NCI-H1436 treated with DMSO at 0.1 percent for 48 hours (cell line): Measurements from ENCODE around the gene PSORS1C1.
A peak's percentile ranks its signal among the peaks of the same experiment; 100 is the strongest.
"Not testable (repeated sequence)": the region's sequence is repeated elsewhere in the genome, so short reads cannot be mapped to it uniquely, and the experiment has no call there.

ENCODE experiments used
- DNase-seq: peaks from one replicate; lab custom pipeline; 2025; lab: John Stamatoyannopoulos, UW

PSORS1C1 gene

GRCh38 chr6:31114541-31114878, at the start of gene PSORS1C1:
TSS of gene PSORS1C1 (plus strand) at chr6:31114800. CDS start at chr6:31129633, 14,833 bp downstream.
- no peak for DNase-seq

DNA sequence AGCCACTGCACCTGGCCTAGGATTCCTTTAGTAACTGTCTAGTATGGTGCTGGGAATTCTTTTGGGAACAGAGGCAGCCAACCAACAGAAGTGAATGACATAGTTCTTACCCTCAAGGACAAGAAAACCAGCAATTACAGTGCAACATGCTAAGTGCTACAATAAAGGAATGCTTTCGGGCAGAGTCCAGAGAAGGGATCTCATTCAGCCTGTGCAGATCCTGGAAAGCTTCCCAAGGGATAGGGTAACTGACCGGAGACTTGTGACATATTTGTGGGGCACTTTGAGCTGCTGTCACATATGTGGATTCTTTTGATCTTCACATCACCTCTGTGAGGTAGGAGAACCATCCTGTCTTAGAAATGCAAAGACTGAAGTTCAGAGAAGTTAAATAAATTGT, 49.0 kb upstream of the PSORS1C1 start:
- no peak for DNase-seq

DNA sequence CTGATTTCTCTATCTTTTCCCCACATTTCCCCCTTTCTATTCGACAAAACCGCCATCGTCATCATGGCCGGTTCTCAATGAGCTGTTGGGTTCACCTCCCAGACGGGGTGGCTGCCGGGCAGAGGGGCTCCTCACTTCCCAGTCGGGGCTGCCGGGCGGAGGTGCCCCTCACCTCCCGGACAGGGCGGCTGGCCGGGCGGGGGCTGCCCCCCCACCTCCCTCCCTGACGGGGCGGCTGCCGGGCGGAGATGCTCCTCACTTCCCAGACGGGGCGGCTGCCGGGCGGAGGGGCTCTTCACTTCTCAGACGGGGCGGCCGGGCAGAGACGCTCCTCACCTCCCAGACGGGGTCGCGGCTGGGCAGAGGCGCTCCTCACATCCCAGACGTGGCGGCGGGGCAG, 47.6 kb upstream of the PSORS1C1 start:
- DNase-seq = not testable (repeated sequence)

GRCh38 chr6:31067891-31068668, 46.5 kb upstream of the PSORS1C1 start:
- not testable (repeated sequence) for DNase-seq

- no peak for DNase-seq
Measured at GRCh38 chr6:31068669-31069340, 45.8 kb upstream of the PSORS1C1 start.

DNA sequence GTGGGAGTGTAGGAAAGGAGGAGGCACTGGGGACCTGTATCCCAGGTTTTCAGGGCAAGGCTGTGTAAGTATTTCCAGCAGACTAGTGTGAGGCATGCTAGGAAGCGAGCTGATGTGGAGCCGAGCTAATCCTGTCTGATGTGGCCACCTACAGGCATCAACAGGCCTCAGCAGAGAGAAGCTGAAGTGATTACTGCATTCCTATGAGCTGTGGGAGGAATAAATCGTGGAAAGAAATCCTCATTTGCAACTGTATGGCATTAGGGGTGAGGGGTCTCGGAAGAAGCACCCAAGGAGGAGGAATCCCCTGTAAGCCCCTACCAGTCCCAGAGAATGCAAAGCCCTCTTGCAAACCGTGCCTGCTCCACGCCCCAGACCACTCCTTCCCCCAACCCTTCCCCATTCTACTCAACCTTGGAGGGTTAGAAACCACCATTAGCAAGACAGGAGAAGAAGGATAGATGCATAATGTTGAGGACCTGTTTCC, 43.8 kb upstream of the PSORS1C1 start:
- DNase-seq = no peak

- DNase-seq = no peak
Measured at GRCh38 chr6:31074401-31074800, 40.2 kb upstream of the PSORS1C1 start.

DNA sequence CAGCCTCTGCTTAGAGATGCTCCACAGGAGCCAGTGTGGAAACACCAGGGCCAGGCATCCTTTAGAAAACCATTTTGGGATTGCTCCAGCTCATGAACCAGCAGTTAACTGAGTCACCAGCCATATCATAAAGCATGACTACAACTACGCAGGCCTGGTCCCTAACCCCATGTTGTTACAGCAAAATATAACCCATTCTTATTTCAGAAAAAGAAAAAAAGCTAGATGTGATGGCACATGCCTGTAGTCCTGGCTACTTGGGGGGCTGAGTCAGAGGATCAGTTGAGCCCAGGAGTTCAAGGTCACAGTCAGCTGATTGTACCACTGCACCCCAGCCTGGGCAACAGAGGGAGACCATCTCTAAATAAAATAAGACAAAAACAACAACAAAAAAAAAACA, 39.1 kb upstream of the PSORS1C1 start:
- no peak for DNase-seq

- no peak for DNase-seq
Measured at GRCh38 chr6:31076611-31077010, 38.0 kb upstream of the PSORS1C1 start.

DNA sequence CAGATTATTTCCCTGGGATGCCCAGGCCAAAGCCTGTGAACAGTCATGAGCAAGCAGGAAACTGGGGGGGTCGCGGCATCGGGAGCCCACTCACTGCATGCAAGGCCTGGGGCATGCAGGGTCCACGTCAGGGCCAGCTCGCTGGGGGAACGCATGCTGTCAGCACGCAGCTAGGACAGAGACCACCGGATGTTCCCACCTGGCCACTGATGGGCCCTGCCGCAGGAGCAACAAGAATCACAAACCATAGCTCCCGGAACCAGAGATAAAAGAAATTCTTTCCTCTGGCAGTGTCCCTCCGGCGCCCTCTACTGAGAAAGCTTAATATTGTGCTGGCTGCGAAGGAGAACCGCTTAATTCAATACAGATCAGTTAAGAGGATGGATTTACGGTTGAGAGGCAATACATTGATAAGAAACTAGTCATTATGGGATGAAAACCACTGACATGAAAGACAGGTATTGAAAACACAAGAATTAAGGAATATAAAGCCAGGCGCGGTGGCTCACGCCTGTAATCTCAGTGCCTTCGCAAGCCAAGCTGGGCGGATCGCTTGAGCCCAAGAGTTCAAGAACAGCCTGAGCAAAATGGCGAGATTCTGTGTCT, 34.8 kb upstream of the PSORS1C1 start:
- no peak for DNase-seq

DNA sequence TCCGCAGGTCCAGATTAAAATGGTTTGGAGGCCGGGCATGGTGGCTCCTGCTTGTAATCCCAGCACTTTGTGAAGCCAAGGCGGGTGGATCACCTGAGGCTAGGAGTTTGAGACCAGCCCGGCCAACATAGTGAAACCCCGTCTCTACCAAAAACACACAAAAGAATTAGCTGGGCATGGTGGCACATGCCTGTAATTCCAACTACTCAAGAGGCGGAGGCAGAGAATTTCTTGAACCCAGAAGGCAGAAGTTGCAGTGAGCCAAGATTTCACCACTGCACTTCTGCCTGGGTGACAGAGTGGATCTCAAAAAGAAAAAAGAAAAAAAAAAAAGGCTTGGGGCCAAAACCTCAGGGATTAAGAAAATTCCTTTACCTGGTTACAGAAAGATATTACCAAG, 32.7 kb upstream of the PSORS1C1 start:
- DNase-seq = no peak

- DNase-seq = peak; percentile 47
Measured at GRCh38 chr6:31083742-31084354, 30.8 kb upstream of the PSORS1C1 start.

DNA sequence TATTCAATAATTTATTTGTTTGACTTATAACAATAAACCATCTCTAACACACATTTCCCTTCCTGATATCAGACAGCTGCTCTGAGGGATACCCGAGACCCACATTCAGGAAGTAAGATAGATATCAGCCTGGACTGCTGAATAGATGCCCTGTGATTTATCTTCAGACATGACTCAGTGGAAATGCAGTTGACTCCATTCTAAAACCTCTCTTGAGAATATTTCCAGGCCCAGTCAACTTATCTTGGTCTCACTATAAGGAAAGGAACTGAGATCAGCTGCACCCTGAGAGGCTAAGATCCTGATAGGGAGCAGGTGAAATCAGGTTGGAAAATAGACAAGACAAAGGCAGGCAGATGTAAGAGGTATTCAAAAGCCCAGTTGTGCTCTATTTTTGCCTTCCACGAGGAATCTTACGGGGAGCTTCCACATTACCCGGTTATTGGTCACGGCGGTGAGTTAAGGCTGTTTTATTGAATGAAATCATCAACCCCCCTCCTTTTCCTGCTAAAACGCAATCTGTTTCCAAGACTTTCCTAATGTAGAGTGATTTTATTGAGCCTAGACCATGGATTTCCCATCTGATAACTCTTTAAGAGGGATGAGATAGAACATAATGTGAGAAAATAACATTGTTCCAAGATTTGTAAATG, 27.7 kb upstream of the PSORS1C1 start:
- no peak for DNase-seq

DNA sequence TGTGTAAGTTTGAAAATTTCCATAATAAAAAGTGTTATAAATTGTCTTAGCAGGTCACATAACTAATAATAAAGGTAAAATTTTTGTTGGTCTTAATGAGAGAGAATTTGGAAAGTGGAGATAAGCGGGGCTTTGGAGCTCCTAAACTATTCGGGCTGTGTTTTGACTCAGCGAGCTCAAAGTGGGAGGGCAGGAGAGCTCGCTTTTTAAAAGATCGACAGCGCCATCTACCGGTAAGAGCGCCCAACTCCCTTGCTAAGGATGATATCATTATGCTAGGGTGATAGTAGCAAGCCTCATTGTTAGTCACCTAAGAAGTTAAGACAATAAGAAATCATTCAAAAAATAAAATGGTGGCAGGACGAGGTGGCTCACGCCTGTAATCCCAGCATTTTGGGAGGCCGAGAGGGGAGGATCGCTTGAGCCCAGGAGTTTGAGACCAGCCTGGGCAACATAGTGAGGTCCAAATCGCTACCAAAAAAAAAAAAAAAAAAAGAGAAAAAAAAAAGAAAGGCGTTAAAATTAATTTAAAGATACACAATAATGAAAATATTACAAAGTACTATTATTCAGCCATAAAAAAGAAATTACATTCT, 27.0 kb upstream of the PSORS1C1 start:
- DNase-seq = no peak

- DNase-seq = no peak
Measured at GRCh38 chr6:31090275-31090972, 24.2 kb upstream of the PSORS1C1 start.

DNA sequence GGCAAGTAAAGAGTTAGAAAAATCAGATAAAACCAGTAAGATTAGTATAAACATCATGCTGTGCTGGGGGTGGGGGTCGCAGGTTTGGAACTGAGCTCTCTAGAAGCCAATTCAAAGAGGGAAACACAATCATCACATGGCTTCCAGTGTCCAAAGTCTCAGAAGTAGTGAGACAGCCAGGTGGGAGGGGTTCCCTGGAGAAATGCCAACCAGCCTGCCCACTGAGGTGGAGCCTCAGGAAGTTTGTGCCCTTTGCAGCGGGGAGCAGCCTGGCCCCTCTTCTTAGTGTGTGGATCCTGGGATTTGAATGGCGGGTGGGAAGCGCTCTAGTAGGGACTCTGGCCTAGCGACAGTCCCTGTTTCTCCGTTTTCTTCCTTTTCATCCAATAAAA, 23.6 kb upstream of the PSORS1C1 start:
- no peak for DNase-seq

DNA sequence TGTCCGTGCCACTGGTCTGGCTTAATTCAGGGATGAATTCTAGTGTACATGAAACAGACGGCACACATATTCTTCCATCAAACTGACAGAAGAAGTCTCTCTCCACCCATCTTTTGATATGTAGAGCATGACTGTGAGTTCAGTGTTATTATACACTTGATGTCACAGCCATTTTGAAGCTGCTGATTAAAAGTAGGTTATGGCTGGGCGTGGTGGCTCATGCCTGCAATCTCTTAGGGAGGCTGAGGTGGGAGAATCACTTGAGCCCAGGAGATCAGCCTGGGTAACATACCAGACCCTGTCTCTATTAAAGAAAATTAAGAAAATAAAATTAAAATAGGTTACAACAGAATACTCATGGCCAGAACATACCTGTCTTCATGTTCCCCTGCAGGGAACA, 22.9 kb upstream of the PSORS1C1 start:
- no peak for DNase-seq

DNA sequence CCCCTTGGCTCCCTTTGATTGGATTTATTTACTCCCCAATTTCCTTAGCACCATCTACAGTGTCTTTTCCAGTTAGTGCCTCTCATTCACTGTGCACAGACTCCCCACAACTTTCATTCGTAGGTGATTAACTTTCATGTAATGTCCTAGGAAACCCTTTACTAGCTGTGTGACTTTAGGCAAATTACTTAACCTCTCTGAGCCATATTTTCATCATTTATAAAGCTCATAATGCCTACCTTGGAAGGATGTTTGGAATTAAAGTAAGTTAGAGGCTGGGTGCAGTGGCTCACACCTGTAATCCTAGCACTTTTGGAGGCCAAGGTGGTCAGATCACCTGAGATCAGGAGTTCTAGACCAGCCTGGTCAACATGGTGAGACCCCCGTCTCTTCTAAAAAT, 22.4 kb upstream of the PSORS1C1 start:
- no peak for DNase-seq

GRCh38 chr6:31092769-31093505, 21.7 kb upstream of the PSORS1C1 start:
- no peak for DNase-seq

GRCh38 chr6:31094389-31094881, 20.2 kb upstream of the PSORS1C1 start:
- no peak for DNase-seq
